ENCODE data around the gene TSPEAR. TPM values are rescaled to one million over a fixed set of nuclear protein-coding genes. Genes with fewer than 3 reads are reported as not detected.
"Not testable (repeated sequence)": the region's sequence is repeated elsewhere in the genome, so short reads cannot be mapped to it uniquely, and the experiment has no call there.

TSPEAR gene
- total RNA-seq, 4 donors from 2014 or later = 0.19 TPM; not detected in 3

DNA sequence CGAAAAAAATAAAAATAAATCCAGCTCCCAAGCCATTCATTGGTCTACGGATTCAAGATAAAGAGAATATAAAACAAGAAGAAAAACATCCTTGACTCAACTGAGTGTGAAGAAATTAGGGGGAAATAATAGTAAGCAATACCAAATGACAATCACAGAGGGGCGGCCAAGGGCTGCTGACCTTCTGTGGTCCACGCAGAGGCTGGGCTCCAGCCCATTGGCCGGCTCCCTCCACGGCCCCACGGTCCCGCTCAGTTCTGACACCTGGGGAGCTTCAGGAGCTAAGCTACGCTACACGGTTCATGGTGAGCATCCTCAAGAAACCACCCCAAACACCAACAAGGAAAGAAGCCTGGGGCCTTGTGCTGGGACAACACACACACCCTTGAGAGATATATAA lies 14.8 kb downstream of the TSPEAR start:
- TF ChIP-seq CTCF (IDR thresholded peaks at IDR 0.05) = no peak
- ATAC-seq (ENCODE audit: low FRiP score) (no peak), DNase-seq (ENCODE audit: low spot score) (no peak)

GRCh38 chr21:44695641-44696040 lies 15.7 kb downstream of the TSPEAR start:
- ATAC-seq (ENCODE audit: low FRiP score) (no peak), DNase-seq (ENCODE audit: low spot score) (no peak)
- TF ChIP-seq CTCF (IDR thresholded peaks at IDR 0.05) = no peak

DNA sequence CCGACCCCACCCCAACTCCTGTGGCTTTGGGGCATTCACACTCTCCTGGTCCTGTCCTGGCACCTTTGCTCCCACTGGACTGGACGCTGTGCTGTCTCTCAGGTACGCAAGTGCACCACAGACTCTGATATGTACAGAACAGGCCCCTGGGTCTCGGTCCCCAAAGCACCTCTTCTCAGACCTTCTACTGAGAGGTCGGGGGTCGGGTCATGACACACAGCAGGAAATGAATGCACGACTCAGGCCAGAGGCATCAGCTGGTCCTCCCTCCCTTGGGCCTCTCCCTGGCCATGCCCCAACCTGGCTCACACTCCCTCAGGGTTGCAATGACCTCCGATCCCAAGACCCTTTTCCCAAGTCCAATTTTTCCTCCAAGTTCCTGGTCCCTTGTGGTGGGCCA lies 16.2 kb downstream of the TSPEAR start:
- DNase-seq (ENCODE audit: low spot score) = no peak
- no peak for ATAC-seq (ENCODE audit: low FRiP score)
- TF ChIP-seq CTCF (IDR thresholded peaks at IDR 0.05) = no peak

DNA sequence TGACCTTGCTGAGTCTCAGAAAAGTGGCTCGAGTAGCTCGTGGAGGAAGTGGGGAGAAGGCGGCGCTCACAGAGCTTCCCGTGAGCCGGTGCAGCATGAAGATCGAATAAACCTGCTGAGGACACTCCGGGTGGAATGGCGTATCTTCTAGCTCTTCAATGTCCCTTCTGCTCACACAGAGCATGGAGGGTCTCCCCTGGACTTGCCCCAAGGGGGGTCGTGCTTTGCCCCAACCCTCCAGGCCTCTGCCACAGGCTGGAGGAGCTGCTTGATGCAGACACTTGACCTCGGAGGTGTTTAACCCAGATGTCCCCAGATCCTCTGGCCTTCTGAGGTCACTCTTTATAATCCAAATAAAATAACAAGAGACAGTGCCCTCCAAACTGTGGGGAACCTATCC lies 16.6 kb downstream of the TSPEAR start:
- ATAC-seq (ENCODE audit: low FRiP score) = no peak
- TF ChIP-seq CTCF (IDR thresholded peaks at IDR 0.05) = no peak
- DNase-seq (ENCODE audit: low spot score) = no peak

- ATAC-seq (ENCODE audit: low FRiP score) = no peak
- DNase-seq (ENCODE audit: low spot score) = no peak
- no peak for TF ChIP-seq CTCF (IDR thresholded peaks at IDR 0.05)
Observed at GRCh38 chr21:44692798-44693512, 18.4 kb downstream of the TSPEAR start.

DNA sequence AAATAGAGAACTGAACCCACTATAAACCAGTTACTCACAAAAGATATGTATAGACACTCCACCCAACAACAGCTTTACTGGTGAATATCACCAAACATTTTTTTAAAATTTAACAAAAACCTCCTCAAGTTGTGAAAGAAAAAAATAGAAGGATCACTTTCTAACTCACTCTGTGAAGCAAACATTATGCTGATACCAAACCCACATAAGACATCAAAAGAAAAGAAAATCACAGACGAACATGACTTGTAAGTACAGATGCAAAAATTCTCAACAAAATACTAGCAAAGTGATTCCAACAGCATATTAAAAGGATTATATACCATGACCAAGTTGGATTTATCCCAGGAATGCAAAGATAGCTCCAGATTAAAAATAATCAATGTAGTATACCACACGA lies 19.7 kb downstream of the TSPEAR start:
- ATAC-seq (ENCODE audit: low FRiP score) = no peak
- DNase-seq (ENCODE audit: low spot score) = no peak
- TF ChIP-seq CTCF (IDR thresholded peaks at IDR 0.05) = no peak

- ATAC-seq (ENCODE audit: low FRiP score); DNase-seq (ENCODE audit: low spot score): not testable (repeated sequence)
Observed at GRCh38 chr21:44689740-44690139, 21.6 kb downstream of the TSPEAR start.
